ENCODE measurements around the gene FYN. TPM values are rescaled to one million over a fixed set of nuclear protein-coding genes. Genes with fewer than 3 reads are reported as not detected.

The FYN gene
- total and polyA plus RNA-seq, 2 of the 13 experiments (the other 11 are each of a cell fraction or from before 2014, with no cell fraction given): 15.5 to 24.6 TPM

DNA sequence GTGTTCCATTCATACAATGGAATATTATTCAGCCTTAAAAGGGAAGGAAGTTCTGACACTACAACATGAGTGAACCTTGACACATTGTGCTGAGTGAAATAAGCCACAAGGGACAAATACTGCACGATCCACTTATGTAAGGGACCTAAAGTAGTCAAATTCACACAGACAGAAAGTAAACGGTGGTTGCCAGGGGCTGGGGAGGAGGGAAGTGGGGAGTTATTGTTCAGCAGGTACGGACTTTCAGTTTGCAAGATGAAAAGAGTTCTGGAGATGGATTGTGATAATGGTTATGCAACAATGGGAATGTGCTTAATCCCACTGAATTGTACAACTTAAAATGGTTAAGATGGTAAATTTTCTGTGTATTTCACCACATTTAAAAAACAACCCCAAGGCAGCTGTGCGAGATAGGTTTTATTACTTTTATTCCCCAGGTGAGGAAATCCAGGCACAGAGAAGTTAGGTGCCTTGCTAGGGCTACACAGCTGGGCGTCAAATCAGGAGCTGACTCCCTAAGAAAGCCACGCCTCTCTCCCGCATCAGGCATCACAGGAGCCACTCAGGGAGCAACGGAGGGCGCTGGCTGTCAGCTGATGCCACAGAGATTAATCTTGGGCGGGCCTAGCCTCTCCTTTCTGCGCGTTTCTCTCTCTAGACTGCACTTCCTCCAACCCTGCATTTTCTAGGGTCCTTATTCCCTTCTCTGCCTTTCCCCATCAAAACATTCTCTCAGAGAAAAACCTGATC, 258.2 kb downstream of the FYN start (continued):
- TF ChIP-seq, protein P1, sequence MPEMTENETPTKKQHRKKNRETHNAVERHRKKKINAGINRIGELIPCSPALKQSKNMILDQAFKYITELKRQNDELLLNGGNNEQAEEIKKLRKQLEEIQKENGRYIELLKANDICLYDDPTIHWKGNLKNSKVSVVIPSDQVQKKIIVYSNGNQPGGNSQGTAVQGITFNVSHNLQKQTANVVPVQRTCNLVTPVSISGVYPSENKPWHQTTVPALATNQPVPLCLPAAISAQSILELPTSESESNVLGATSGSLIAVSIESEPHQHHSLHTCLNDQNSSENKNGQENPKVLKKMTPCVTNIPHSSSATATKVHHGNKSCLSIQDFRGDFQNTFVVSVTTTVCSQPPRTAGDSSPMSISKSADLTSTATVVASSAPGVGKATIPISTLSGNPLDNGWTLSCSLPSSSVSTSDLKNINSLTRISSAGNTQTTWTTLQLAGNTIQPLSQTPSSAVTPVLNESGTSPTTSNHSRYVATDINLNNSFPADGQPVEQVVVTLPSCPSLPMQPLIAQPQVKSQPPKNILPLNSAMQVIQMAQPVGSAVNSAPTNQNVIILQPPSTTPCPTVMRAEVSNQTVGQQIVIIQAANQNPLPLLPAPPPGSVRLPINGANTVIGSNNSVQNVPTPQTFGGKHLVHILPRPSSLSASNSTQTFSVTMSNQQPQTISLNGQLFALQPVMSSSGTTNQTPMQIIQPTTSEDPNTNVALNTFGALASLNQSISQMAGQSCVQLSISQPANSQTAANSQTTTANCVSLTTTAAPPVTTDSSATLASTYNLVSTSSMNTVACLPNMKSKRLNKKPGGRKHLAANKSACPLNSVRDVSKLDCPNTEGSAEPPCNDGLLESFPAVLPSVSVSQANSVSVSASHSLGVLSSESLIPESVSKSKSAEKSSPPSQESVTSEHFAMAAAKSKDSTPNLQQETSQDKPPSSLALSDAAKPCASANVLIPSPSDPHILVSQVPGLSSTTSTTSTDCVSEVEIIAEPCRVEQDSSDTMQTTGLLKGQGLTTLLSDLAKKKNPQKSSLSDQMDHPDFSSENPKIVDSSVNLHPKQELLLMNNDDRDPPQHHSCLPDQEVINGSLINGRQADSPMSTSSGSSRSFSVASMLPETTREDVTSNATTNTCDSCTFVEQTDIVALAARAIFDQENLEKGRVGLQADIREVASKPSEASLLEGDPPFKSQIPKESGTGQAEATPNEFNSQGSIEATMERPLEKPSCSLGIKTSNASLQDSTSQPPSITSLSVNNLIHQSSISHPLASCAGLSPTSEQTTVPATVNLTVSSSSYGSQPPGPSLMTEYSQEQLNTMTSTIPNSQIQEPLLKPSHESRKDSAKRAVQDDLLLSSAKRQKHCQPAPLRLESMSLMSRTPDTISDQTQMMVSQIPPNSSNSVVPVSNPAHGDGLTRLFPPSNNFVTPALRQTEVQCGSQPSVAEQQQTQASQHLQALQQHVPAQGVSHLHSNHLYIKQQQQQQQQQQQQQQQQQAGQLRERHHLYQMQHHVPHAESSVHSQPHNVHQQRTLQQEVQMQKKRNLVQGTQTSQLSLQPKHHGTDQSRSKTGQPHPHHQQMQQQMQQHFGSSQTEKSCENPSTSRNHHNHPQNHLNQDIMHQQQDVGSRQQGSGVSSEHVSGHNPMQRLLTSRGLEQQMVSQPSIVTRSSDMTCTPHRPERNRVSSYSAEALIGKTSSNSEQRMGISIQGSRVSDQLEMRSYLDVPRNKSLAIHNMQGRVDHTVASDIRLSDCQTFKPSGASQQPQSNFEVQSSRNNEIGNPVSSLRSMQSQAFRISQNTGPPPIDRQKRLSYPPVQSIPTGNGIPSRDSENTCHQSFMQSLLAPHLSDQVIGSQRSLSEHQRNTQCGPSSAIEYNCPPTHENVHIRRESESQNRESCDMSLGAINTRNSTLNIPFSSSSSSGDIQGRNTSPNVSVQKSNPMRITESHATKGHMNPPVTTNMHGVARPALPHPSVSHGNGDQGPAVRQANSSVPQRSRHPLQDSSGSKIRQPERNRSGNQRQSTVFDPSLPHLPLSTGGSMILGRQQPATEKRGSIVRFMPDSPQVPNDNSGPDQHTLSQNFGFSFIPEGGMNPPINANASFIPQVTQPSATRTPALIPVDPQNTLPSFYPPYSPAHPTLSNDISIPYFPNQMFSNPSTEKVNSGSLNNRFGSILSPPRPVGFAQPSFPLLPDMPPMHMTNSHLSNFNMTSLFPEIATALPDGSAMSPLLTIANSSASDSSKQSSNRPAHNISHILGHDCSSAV (CRISPR knock-in tag; IDR thresholded peaks at IDR 0.05; ENCODE audit: borderline replicate concordance): no peak
- TF ChIP-seq ZSCAN12 (CRISPR knock-in tag; IDR thresholded peaks at IDR 0.05) (no peak), ZNF83 (CRISPR knock-in tag; IDR thresholded peaks at IDR 0.05; ENCODE audit: borderline replicate concordance) (no peak), HNRNPK (IDR thresholded peaks at IDR 0.05; ENCODE audit: low read depth, low read length, poor library complexity, severe bottlenecking) (no peak), ZFP36L1 (CRISPR knock-in tag; IDR thresholded peaks at IDR 0.05) (no peak), PRPF4 (IDR thresholded peaks at IDR 0.05; ENCODE audit: low read depth, low read length, poor library complexity, severe bottlenecking) (no peak), ZNF747 (CRISPR knock-in tag; IDR thresholded peaks at IDR 0.05; ENCODE audit: borderline replicate concordance) (no peak), RFX1 (IDR thresholded peaks at IDR 0.05) (no peak), MED8 (CRISPR knock-in tag; IDR thresholded peaks at IDR 0.05; ENCODE audit: insufficient replicate concordance) (no peak), NRL (CRISPR knock-in tag; IDR thresholded peaks at IDR 0.05; ENCODE audit: borderline replicate concordance) (no peak), EED (CRISPR knock-in tag; IDR thresholded peaks at IDR 0.05) (no peak), KAT2B (IDR thresholded peaks at IDR 0.05; ENCODE audit: borderline replicate concordance, low read depth, low read length) (no peak), HDAC1 (CRISPR knock-in tag; IDR thresholded peaks at IDR 0.05) (no peak), ZFP36 (IDR thresholded peaks at IDR 0.05; ENCODE audit: borderline replicate concordance, low read depth, low read length, partially characterized antibody) (no peak), ZNF326 (CRISPR knock-in tag; IDR thresholded peaks at IDR 0.05; ENCODE audit: borderline replicate concordance) (no peak), ZNF543 (CRISPR knock-in tag; IDR thresholded peaks at IDR 0.05) (no peak), KMT2A (CRISPR knock-in tag; IDR thresholded peaks at IDR 0.05) (no peak)
- TF ChIP-seq, protein P2, sequence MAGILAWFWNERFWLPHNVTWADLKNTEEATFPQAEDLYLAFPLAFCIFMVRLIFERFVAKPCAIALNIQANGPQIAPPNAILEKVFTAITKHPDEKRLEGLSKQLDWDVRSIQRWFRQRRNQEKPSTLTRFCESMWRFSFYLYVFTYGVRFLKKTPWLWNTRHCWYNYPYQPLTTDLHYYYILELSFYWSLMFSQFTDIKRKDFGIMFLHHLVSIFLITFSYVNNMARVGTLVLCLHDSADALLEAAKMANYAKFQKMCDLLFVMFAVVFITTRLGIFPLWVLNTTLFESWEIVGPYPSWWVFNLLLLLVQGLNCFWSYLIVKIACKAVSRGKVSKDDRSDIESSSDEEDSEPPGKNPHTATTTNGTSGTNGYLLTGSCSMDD (CRISPR knock-in tag; IDR thresholded peaks at IDR 0.05): no peak
- TF ChIP-seq, protein P3, sequence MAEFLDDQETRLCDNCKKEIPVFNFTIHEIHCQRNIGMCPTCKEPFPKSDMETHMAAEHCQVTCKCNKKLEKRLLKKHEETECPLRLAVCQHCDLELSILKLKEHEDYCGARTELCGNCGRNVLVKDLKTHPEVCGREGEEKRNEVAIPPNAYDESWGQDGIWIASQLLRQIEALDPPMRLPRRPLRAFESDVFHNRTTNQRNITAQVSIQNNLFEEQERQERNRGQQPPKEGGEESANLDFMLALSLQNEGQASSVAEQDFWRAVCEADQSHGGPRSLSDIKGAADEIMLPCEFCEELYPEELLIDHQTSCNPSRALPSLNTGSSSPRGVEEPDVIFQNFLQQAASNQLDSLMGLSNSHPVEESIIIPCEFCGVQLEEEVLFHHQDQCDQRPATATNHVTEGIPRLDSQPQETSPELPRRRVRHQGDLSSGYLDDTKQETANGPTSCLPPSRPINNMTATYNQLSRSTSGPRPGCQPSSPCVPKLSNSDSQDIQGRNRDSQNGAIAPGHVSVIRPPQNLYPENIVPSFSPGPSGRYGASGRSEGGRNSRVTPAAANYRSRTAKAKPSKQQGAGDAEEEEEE (CRISPR knock-in tag; IDR thresholded peaks at IDR 0.05; ENCODE audit: borderline replicate concordance): no peak

Data from HepG2 (cell line).